SK-N-MC (cell line): ENCODE results near the gene TNFAIP1.

ENCODE experiments used
- DNase-seq: peaks from one replicate; pipeline ENCODE4 v3.0.0-alpha.2; 2011; ENCODE audit warnings: low read depth, low spot score
- H3K27ac ChIP-seq: fragments of 200-600 bp; sonication (generic); 2 replicates; pipeline ENCODE4 v1.5.1; 2016; ENCODE audit warnings: mixed run types
- H3K36me3 ChIP-seq: fragments of 200-600 bp; sonication (generic); 2 replicates; pipeline ENCODE4 v1.6.1; 2017; ENCODE audit warnings: antibody characterized with exemption, low read length, mixed read lengths; ENCODE audit not compliant: insufficient read depth
- H3K4me3 ChIP-seq: fragments of 200-600 bp; sonication (generic); 2 replicates; pipeline ENCODE4 v1.5.1; 2016
- H3K9ac ChIP-seq: fragments of 200-600 bp; sonication (generic); 2 replicates; pipeline ENCODE4 v1.8.0; 2017; ENCODE audit warnings: mixed run types, mixed read lengths; ENCODE audit not compliant: insufficient read length
- H3K9me3 ChIP-seq: fragments of 200-600 bp; sonication (generic); 2 replicates; pipeline ENCODE4 v1.6.1; 2017; ENCODE audit warnings: low read depth, mild to moderate bottlenecking, antibody characterized with exemption, low read length, moderate library complexity, mixed read lengths
- EZH2 ChIP-seq: fragments of 200-600 bp; sonication (generic); IDR thresholded peaks from one replicate; pipeline ENCODE4 v1.6.1; 2017; ENCODE audit warnings: antibody characterized with exemption
- FOXP2 ChIP-seq: optimal IDR thresholded peaks from 2 replicates; pipeline ENCODE3; 2011; ENCODE audit warnings: mild to moderate bottlenecking, moderate library complexity; ENCODE audit not compliant: insufficient read depth; ENCODE audit errors: extremely low read length, control extremely low read depth
- POLR2AphosphoS5 ChIP-seq: IDR thresholded peaks from 2 replicates; pipeline ENCODE4 v1.6.1; 2012; ENCODE audit warnings: mild to moderate bottlenecking, low read depth, low read length, borderline replicate concordance

TNFAIP1 gene

GRCh38 chr17:28369684-28370034 is 34.1 kb downstream of the TNFAIP1 start:
- H3K36me3 ChIP-seq, result no peaks in the 10 kb centered on the region
- TF ChIP-seq POLR2AphosphoS5, result no peak
- no peak for TF ChIP-seq FOXP2
- no peak for TF ChIP-seq EZH2
- no peaks in the 10 kb centered on the region for H3K9me3 ChIP-seq
- H3K4me3 ChIP-seq, result no peak overlapping the region
- no peak overlapping the region for H3K27ac ChIP-seq
- DNase-seq, result no peak
- no peak overlapping the region for H3K9ac ChIP-seq

GRCh38 chr17:28370035-28370743 is 34.6 kb downstream of the TNFAIP1 start, which contains the start of gene VTN:
VTN (minus strand) TSS chr17:28370307; CDS start chr17:28370203, 104 bp downstream.
- no peaks in the 10 kb centered on the region for H3K36me3 ChIP-seq
- H3K4me3 ChIP-seq, result peak within 1 kb of the TSS; percentile 74
- no peak within 1 kb of the TSS for H3K9ac ChIP-seq
- H3K27ac ChIP-seq, result no peak within 1 kb of the TSS
- H3K9me3 ChIP-seq, result no peaks in the 10 kb centered on the region
- TF ChIP-seq FOXP2 (no peak), POLR2AphosphoS5 (no peak), EZH2 (no peak)
- no peak for DNase-seq

DNA sequence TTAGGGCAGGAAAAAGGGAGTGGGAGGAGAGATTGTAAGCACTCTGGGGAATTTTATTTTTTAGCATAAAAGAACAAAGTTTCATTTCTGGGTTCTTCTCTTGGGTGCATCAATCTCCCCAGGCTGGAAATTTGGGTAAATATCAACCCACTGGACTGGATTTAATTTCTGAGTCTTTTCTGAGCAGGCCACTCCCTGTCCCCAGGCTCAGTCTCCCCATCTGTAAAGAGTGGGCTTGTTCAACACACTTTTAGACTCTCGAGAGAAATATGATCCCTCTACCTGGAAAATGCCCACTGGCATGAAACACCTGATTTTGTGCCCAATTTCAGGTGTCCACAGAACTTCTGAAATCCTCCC is 35.2 kb downstream of the TNFAIP1 start:
- no peak overlapping the region for H3K9ac ChIP-seq
- peak overlapping the region; percentile 74 for H3K4me3 ChIP-seq
- no peak overlapping the region for H3K27ac ChIP-seq
- H3K9me3 ChIP-seq, result no peaks in the 10 kb centered on the region
- DNase-seq, result no peak
- TF ChIP-seq EZH2 (no peak), POLR2AphosphoS5 (no peak), FOXP2 (no peak)
- no peaks in the 10 kb centered on the region for H3K36me3 ChIP-seq

GRCh38 chr17:28371245-28372202 is 36.0 kb downstream of the TNFAIP1 start, which contains the start of gene SARM1:
SARM1 (plus strand) TSS chr17:28371694; CDS start chr17:28372033, 339 bp downstream.
- H3K9ac ChIP-seq, result no peak within 1 kb of the TSS
- H3K36me3 ChIP-seq, result no peaks in the 10 kb centered on the region
- TF ChIP-seq FOXP2 (no peak), EZH2 (no peak), POLR2AphosphoS5 (no peak)
- H3K9me3 ChIP-seq, result no peaks in the 10 kb centered on the region
- DNase-seq, result peak; percentile 20
- no peak within 1 kb of the TSS for H3K27ac ChIP-seq
- peak within 1 kb of the TSS; percentile 74 for H3K4me3 ChIP-seq

DNA sequence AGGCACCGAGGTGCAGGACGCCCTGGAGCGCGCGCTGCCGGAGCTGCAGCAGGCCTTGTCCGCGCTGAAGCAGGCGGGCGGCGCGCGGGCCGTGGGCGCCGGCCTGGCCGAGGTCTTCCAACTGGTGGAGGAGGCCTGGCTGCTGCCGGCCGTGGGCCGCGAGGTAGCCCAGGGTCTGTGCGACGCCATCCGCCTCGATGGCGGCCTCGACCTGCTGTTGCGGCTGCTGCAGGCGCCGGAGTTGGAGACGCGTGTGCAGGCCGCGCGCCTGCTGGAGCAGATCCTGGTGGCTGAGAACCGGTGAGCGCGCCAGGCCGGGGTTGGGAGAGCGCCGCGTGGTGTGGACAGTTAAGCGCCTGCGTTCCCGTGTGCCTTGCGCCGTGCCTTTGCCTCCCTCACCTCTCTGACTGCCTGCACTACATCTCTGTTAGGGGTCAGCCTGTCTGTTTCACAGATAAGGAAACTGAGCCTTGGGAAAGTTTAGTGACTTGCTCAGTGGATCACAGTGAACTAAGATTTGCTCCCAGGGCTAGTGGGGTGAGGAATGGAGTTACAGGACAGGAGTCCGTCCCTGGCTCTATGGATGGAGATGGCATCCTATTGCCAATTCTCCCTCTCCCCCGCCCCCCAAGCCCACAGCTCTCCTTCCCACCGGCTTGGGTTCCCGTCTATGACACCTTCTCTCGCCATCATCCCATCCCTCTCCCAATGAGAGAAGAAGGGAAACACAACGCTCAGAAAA is 36.8 kb downstream of the TNFAIP1 start:
- no peak overlapping the region for H3K9ac ChIP-seq
- no peaks in the 10 kb centered on the region for H3K36me3 ChIP-seq
- no peak overlapping the region for H3K27ac ChIP-seq
- TF ChIP-seq EZH2 (no peak), FOXP2 (no peak), POLR2AphosphoS5 (no peak)
- DNase-seq, result no peak
- H3K9me3 ChIP-seq, result no peaks in the 10 kb centered on the region
- H3K4me3 ChIP-seq, result peak overlapping the region; percentile 74

GRCh38 chr17:28372945-28373274 is 37.3 kb downstream of the TNFAIP1 start:
- Histone ChIP-seq H3K9ac (no peak overlapping the region), H3K4me3 (no peak overlapping the region), H3K9me3 (no peaks in the 10 kb centered on the region), H3K27ac (no peak overlapping the region), H3K36me3 (no peaks in the 10 kb centered on the region)
- no peak for TF ChIP-seq EZH2
- TF ChIP-seq FOXP2, result no peak
- no peak for DNase-seq

GRCh38 chr17:28379814-28380801 is 44.5 kb downstream of the TNFAIP1 start:
- H3K4me3 ChIP-seq, result no peak overlapping the region
- no peak for DNase-seq
- no peak overlapping the region for H3K27ac ChIP-seq
- H3K9me3 ChIP-seq, result no peaks in the 10 kb centered on the region
- H3K36me3 ChIP-seq, result no peaks in the 10 kb centered on the region
- TF ChIP-seq POLR2AphosphoS5 (no peak), FOXP2 (no peak), EZH2 (no peak)
- H3K9ac ChIP-seq, result no peak overlapping the region
